GM12878 (cell line): ENCODE results near the gene GLT1D1.

ENCODE experiments used
- EGR1 ChIP-seq, 2 experiments: IDR thresholded peaks; 1 replicate in 1 of 2; 2 replicates in 1 of 2; pipeline ENCODE4 v1.6.1; 2011 to 2012; ENCODE audit warnings: low read depth in 2 of 2, low read length in 2 of 2, borderline replicate concordance in 1 of 2, mild to moderate bottlenecking in 1 of 2, moderate library complexity in 1 of 2
- EZH2 ChIP-seq: IDR thresholded peaks from 2 replicates; pipeline ENCODE4 v1.6.1; 2012; ENCODE audit warnings: low read depth, mild to moderate bottlenecking, control low read depth, inconsistent platforms, low read length, borderline replicate concordance; ENCODE audit not compliant: control insufficient read depth
- HCFC1 ChIP-seq: fragments of 150-350 bp; IDR thresholded peaks from 2 replicates; pipeline ENCODE4 v1.6.1; 2014; ENCODE audit warnings: low read length
- ZNF622 ChIP-seq: fragments of 450-650 bp; IDR thresholded peaks from 2 replicates; pipeline ENCODE4 v1.6.1; 2017; ENCODE audit warnings: mild to moderate bottlenecking, inconsistent platforms
- ZSCAN29 ChIP-seq: fragments of 450-650 bp; IDR thresholded peaks from 2 replicates; pipeline ENCODE4 v1.6.1; 2017; ENCODE audit warnings: mild to moderate bottlenecking, moderate library complexity
- TF ChIP-seq, protein P1 (sequence below), 3 experiments: IDR thresholded peaks in 2 of 3; conservative IDR thresholded peaks in 1 of 3; 2 replicates each; pipeline ENCODE4 v1.5.1; 2011; ENCODE audit warnings: low read depth in 3 of 3, low read length in 3 of 3, mild to moderate bottlenecking in 3 of 3, control low read depth in 2 of 3, moderate library complexity in 2 of 3, inconsistent platforms in 1 of 3, mixed read lengths in 1 of 3; ENCODE audit not compliant: control insufficient read depth in 2 of 3, insufficient read depth in 1 of 3; ENCODE audit errors: extremely low read depth in 1 of 3

DNA sequence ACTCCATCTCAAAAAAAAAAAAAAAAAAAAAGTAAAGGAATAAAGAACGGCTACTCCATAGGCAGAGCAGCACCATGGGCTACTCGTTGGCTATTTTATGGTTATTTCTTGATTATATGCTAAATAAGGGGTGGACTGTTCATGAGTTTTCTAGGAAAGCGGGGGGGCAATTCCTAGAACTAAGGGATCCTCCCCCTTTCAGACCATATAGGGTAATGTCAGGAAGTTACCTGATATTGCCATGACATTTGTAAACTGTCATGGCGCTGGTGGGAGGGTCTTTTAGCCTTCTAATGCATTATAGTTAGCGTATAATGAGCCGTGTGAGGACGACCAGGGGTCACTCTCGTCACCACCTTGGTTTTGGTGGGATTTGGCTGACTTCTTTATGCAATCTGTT is 142.3 kb downstream of the GLT1D1 start:
- TF ChIP-seq, protein P1, sequence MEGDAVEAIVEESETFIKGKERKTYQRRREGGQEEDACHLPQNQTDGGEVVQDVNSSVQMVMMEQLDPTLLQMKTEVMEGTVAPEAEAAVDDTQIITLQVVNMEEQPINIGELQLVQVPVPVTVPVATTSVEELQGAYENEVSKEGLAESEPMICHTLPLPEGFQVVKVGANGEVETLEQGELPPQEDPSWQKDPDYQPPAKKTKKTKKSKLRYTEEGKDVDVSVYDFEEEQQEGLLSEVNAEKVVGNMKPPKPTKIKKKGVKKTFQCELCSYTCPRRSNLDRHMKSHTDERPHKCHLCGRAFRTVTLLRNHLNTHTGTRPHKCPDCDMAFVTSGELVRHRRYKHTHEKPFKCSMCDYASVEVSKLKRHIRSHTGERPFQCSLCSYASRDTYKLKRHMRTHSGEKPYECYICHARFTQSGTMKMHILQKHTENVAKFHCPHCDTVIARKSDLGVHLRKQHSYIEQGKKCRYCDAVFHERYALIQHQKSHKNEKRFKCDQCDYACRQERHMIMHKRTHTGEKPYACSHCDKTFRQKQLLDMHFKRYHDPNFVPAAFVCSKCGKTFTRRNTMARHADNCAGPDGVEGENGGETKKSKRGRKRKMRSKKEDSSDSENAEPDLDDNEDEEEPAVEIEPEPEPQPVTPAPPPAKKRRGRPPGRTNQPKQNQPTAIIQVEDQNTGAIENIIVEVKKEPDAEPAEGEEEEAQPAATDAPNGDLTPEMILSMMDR (IDR thresholded peaks at IDR 0.05 in 2 of 3, conservative IDR thresholded peaks at IDR 0.05 in 1 of 3; ENCODE audit: control insufficient read depth in 2 of 3, extremely low read depth in 1 of 3, insufficient read depth in 1 of 3, low read depth in 3 of 3, low read length in 3 of 3), result no peak
- TF ChIP-seq ZNF622 (no peak), EGR1 (IDR thresholded peaks at IDR 0.05; ENCODE audit: borderline replicate concordance in 1 of 2, low read depth in 2 of 2, low read length in 2 of 2) (no peak), HCFC1 (no peak), ZSCAN29 (no peak), EZH2 (no peak)
